IMR-90 (cell line): ENCODE measurements around the gene CDC7. TPM values are rescaled to one million over a fixed set of nuclear protein-coding genes. Genes with fewer than 3 reads are reported as not detected.
A peak's percentile ranks its signal among the peaks of the same experiment; 100 is the strongest.

Experiments
- ATAC-seq: fragments of 200-7000 bp; cut with Tn5 transposase; 2 replicates; pipeline ENCODE4 v1.9.1; 2020; ENCODE audit warnings: low read depth, mild to moderate bottlenecking, moderate library complexity
- BruUV-seq: library from RNA; stranded (reverse); fragments of 400-500 nt; replicated peaks from 2 replicates; lab custom pipeline; 2021; lab: Mats Ljungman, UMichigan
- CTCF ChIA-PET: fragments of 300-600 bp; formaldehyde crosslinking; extraction: SDS; loops from one replicate; lab custom pipeline; 2021; ENCODE audit warnings: antibody characterized with exemption; lab: Yijun Ruan, JAX
- POLR2A ChIA-PET: fragments of 300-600 bp; sonication (Branson Sonifier 250); formaldehyde crosslinking; loops from one replicate; lab custom pipeline; 2022; ENCODE audit warnings: antibody characterized with exemption; ENCODE audit not compliant: unreplicated experiment; lab: Charles Lee
- DNase-seq: peaks from one replicate; pipeline ENCODE4 v3.0.0; 2013
- H2AFZ ChIP-seq: replicated peaks from 2 replicates; pipeline ENCODE3; 2013; ENCODE audit warnings: low read length, mild to moderate bottlenecking; ENCODE audit not compliant: poor library complexity
- H2AK5ac ChIP-seq: 2 replicates; pipeline ENCODE4 v1.6.1; 2013; ENCODE audit warnings: low read depth, low read length, inconsistent platforms
- H2AK9ac ChIP-seq: replicated peaks from 2 replicates; pipeline ENCODE3; 2013; ENCODE audit warnings: mild to moderate bottlenecking, low read depth, low read length, moderate library complexity; ENCODE audit not compliant: poor library complexity
- H2BK120ac ChIP-seq: 2 replicates; pipeline ENCODE4 v1.6.1; 2013; ENCODE audit warnings: low read depth, low read length, inconsistent platforms
- H2BK15ac ChIP-seq: 3 replicates; pipeline ENCODE4 v1.6.1; 2013; ENCODE audit warnings: low read depth, low read length, inconsistent platforms
- H2BK20ac ChIP-seq: 2 replicates; pipeline ENCODE4 v1.6.1; 2013; ENCODE audit warnings: low read depth, mild to moderate bottlenecking, inconsistent platforms, low read length, moderate library complexity
- H2BK5ac ChIP-seq: 2 replicates; pipeline ENCODE4 v1.6.1; 2013; ENCODE audit warnings: mild to moderate bottlenecking, low read depth, low read length, inconsistent platforms; ENCODE audit not compliant: poor library complexity, severe bottlenecking
- H3K14ac ChIP-seq: replicated peaks from 2 replicates; pipeline ENCODE4 v1.6.1; 2013; ENCODE audit warnings: low read depth, low read length, inconsistent platforms
- H3K18ac ChIP-seq: 2 replicates; pipeline ENCODE4 v1.6.1; 2013; ENCODE audit warnings: low read depth, low read length, control low read depth
- H3K23ac ChIP-seq: 2 replicates; pipeline ENCODE4 v1.6.1; 2013; ENCODE audit warnings: low read depth, low read length, inconsistent platforms
- H3K27ac ChIP-seq: 2 replicates; pipeline ENCODE4 v1.5.1; 2013; ENCODE audit warnings: mild to moderate bottlenecking, control low read depth, low read length; ENCODE audit not compliant: insufficient read depth
- H3K27me3 ChIP-seq: 2 replicates; pipeline ENCODE4 v1.6.1; 2013; ENCODE audit warnings: low read length; ENCODE audit not compliant: control insufficient read depth, insufficient read depth
- H3K36me3 ChIP-seq: 2 replicates; pipeline ENCODE4 v1.6.1; 2013; ENCODE audit warnings: low read length, mixed read lengths; ENCODE audit not compliant: control insufficient read depth, insufficient read depth
- H3K4ac ChIP-seq: 2 replicates; pipeline ENCODE4 v1.6.1; 2013; ENCODE audit warnings: low read depth, low read length, inconsistent platforms
- H3K4me1 ChIP-seq: 2 replicates; pipeline ENCODE4 v1.6.1; 2013; ENCODE audit warnings: low read length, mixed read lengths; ENCODE audit not compliant: control insufficient read depth, insufficient read depth
- H3K4me2 ChIP-seq: 2 replicates; pipeline ENCODE4 v1.6.1; 2013; ENCODE audit warnings: low read depth, mild to moderate bottlenecking, control low read depth, low read length, moderate library complexity
- H3K4me3 ChIP-seq: 2 replicates; pipeline ENCODE4 v1.5.1; 2013; ENCODE audit warnings: low read depth, mild to moderate bottlenecking, control low read depth, low read length, moderate library complexity; ENCODE audit not compliant: insufficient read depth
- H3K56ac ChIP-seq: 2 replicates; pipeline ENCODE4 v1.6.1; 2013; ENCODE audit warnings: low read length, inconsistent platforms; ENCODE audit not compliant: insufficient read depth; ENCODE audit errors: extremely low read depth
- H3K79me1 ChIP-seq, 2 experiments: 2 replicates each; pipeline ENCODE4 v1.6.1; 2013; ENCODE audit warnings: low read length in 2 of 2, inconsistent platforms in 1 of 2, low read depth in 1 of 2
- H3K9ac ChIP-seq: 2 replicates; pipeline ENCODE4 v1.6.1; 2013; ENCODE audit warnings: low read depth, low read length, control low read depth
- H3K9me1 ChIP-seq: 2 replicates; pipeline ENCODE4 v1.6.1; 2013; ENCODE audit warnings: low read length, inconsistent platforms; ENCODE audit not compliant: insufficient read depth
- H3K9me3 ChIP-seq: 2 replicates; pipeline ENCODE4 v1.6.1; 2013; ENCODE audit warnings: low read length; ENCODE audit not compliant: control insufficient read depth, insufficient read depth
- H4K20me1 ChIP-seq: 2 replicates; pipeline ENCODE4 v1.6.1; 2013; ENCODE audit warnings: low read length, inconsistent platforms; ENCODE audit not compliant: insufficient read depth
- H4K5ac ChIP-seq: 2 replicates; pipeline ENCODE4 v1.6.1; 2013; ENCODE audit warnings: mild to moderate bottlenecking, low read depth, low read length, control low read depth
- H4K8ac ChIP-seq, 2 experiments: 2 replicates each; pipeline ENCODE4 v1.6.1; 2013; ENCODE audit warnings: low read depth in 2 of 2, low read length in 2 of 2, control low read depth in 1 of 2, inconsistent platforms in 1 of 2
- H4K91ac ChIP-seq: 2 replicates; pipeline ENCODE4 v1.6.1; 2013; ENCODE audit warnings: low read depth, low read length, inconsistent platforms; ENCODE audit not compliant: insufficient read depth
- CHD1 ChIP-seq: IDR thresholded peaks from 2 replicates; pipeline ENCODE4 v1.6.1; 2012; ENCODE audit warnings: low read depth, low read length, improper control_type of control experiment
- FOS ChIP-seq: fragments of 150-350 bp; IDR thresholded peaks from 2 replicates; pipeline ENCODE4 v1.6.1; 2016; ENCODE audit warnings: low read depth, low read length
- POLR2A ChIP-seq: IDR thresholded peaks from 2 replicates; pipeline ENCODE4 v1.6.1; 2012; ENCODE audit warnings: mild to moderate bottlenecking, low read depth, low read length
- RCOR1 ChIP-seq: IDR thresholded peaks from 2 replicates; pipeline ENCODE4 v1.6.1; 2012; ENCODE audit warnings: mild to moderate bottlenecking, low read length, improper control_type of control experiment; ENCODE audit not compliant: insufficient replicate concordance
- WGBS, 2 experiments: methylation state at CpG; one replicate each; pipeline versions ENCODE4 v1.1.5 to v1.1.7; 2013; ENCODE audit warnings: missing lambda C conversion rate in 2 of 2; ENCODE audit not compliant: insufficient read length in 1 of 2; ENCODE audit errors: extremely low coverage in 2 of 2; 5-methylcytosine and 5-hydroxymethylcytosine counted together
- dilution Hi-C: fragments of 300-500 bp; cut with HindIII; formaldehyde crosslinking; loops from one replicate; pipeline ENCODE4 v1.14.3; 2018; ENCODE audit warnings: low sequenced_read_pairs; ENCODE audit not compliant: unreplicated experiment
- in situ Hi-C: fragments of 300-500 bp; cut with MboI; formaldehyde crosslinking; loops from 3 replicates; pipeline ENCODE4 v1.14.3; 2019; ENCODE audit warnings: low sequenced_read_pairs, inconsistent platforms, mixed read lengths
- intact Hi-C: fragments of 100-400 bp; cut with micrococcal nuclease; formaldehyde crosslinking; loops from 2 replicates; pipeline ENCODE4 v1.10.0; 2022
- polyA plus RNA-seq, 3 experiments: library from polyadenylated mRNA; depleted of rRNA; stranded (reverse); fragments of >200 nt; gene quantifications; 2 replicates each; pipeline ENCODE4 v1.2.3, GENCODE V29; 2012; ENCODE audit warnings: low replicate concordance in 1 of 3
- total RNA-seq: library from RNA; depleted of rRNA; stranded (reverse); fragments of >200 nt; gene quantifications from 2 replicates; pipeline ENCODE4 v1.2.3, GENCODE V29; 2012

Gene CDC7
- total and polyA plus RNA-seq, 2 of the 4 experiments (the other 2 are of a cell fraction): 4.3 to 4.7 TPM

DNA sequence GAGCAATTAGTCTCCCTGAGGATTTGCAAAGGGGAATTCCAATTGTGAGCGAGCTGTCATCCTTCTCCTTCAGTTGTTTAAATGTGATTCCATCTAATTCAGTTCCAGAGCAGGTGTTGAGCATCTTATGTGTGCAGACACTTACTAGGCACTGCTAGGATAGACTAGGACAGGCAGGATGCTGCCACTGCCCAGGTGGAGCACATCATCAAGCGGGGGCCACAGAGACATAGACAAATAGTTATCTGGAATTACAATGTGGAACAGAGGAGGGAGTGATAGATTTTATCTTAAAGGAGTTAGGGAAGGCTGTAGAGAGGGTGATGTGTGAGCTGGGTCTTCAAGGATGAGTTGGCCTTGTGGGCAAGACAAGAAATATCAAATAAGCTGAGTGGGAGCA is 55.9 kb downstream of the CDC7 start:
- CTCF ChIA-PET: no interaction called here

More for the DNA sequence above, 55.9 kb downstream of the CDC7 start:
- BruUV-seq: no TSS peak
- peak overlapping the region; percentile 72 for H2BK5ac ChIP-seq
- no peaks in the 10 kb centered on the region for H3K79me1 ChIP-seq
- no peaks in the 10 kb centered on the region for H3K36me3 ChIP-seq
- dilution Hi-C loops: no loop called here
- H4K5ac ChIP-seq: peak overlapping the region; percentile 72
- WGBS, 2 experiments: 100% methylated on average over 2 of the region's 2 CpGs; no CpG with 5 or more reads in 1 of the 2 experiments
- no peak for TF ChIP-seq RCOR1
- no peak for TF ChIP-seq CHD1
- TF ChIP-seq POLR2A: no peak
- no peak for TF ChIP-seq FOS
- H3K9ac ChIP-seq: no peak overlapping the region
- H3K18ac ChIP-seq: peak overlapping the region; percentile 46
- peak overlapping the region; percentile 23; the same call in 1 of the 2 replicates for H2BK120ac ChIP-seq
- no peak overlapping the region for H4K91ac ChIP-seq
- H4K20me1 ChIP-seq: no peaks in the 10 kb centered on the region
- POLR2A ChIA-PET: no interaction called here
- H2AFZ ChIP-seq: no peak overlapping the region
- peak overlapping the region; percentile 8; the same call in 1 of the 2 replicates for H3K27ac ChIP-seq
- peak overlapping the region in 1 of 2 experiments; percentile 62; a peak in 2 of 4 replicates for H4K8ac ChIP-seq
- H2AK5ac ChIP-seq: peak overlapping the region; percentile 40; the same call in 1 of the 2 replicates
- peak overlapping the region; percentile 47 for H2AK9ac ChIP-seq
- peak overlapping the region; percentile 42; the same call in 1 of the 2 replicates for H3K4ac ChIP-seq
- no peaks in the 10 kb centered on the region for H3K27me3 ChIP-seq
- ATAC-seq: no peak
- H2BK20ac ChIP-seq: peak overlapping the region; percentile 42; the same call in 1 of the 2 replicates
- no peak overlapping the region for H3K23ac ChIP-seq
- H2BK15ac ChIP-seq: peak overlapping the region; percentile 40; the same call in 2 of the 3 replicates
- H3K56ac ChIP-seq: no peak overlapping the region
- H3K9me3 ChIP-seq: no peaks in the 10 kb centered on the region
- H3K4me1 ChIP-seq: peaks cover 16% of the 10 kb centered on the region
- peak overlapping the region; percentile 41 for H3K14ac ChIP-seq
- H3K9me1 ChIP-seq: peaks cover 20% of the 10 kb centered on the region
- in situ Hi-C loops: no loop called here
- H3K4me3 ChIP-seq: no peak overlapping the region
- intact Hi-C loops: no loop called here
- no peak overlapping the region for H3K4me2 ChIP-seq
- DNase-seq: no peak
